Measurements from ENCODE around the gene ZNF423. TPM values are rescaled to one million over a fixed set of nuclear protein-coding genes. Genes with fewer than 3 reads are reported as not detected.

Gene ZNF423
- total and polyA plus RNA-seq, 4 donors: 1.1 to 14.8 (median 3.3) TPM

GRCh38 chr16:49632086-49632794 is 223.7 kb downstream of the ZNF423 start:
- Histone ChIP-seq H3K36me3 (ENCODE audit: control insufficient read depth in 4 of 4, insufficient read depth in 4 of 4, low read length in 4 of 4) (peaks cover 0 to 36% (median 17%) of the 10 kb centered on the region in 4 donors), H3K4me1 (ENCODE audit: control insufficient read depth in 5 of 5, insufficient read depth in 5 of 5, low read length in 5 of 5) (peaks cover 0 to 48% (median 0%) of the 10 kb centered on the region in 5 donors), H3K9me3 (ENCODE audit: control insufficient read depth in 4 of 4, insufficient read depth in 3 of 4, low read length in 3 of 4) (peaks cover 0 to 13% (median 2%) of the 10 kb centered on the region in 4 donors), H3K4me3 (no peak overlapping the region), H3K9ac (ENCODE audit: insufficient read depth in 1 of 2, low read length in 2 of 2) (peak overlapping the region in 1 of 2 donors; percentile 52), H3K27ac (ENCODE audit: low read depth in 1 of 2, low read length in 1 of 2) (no peak overlapping the region), H3K27me3 (ENCODE audit: control insufficient read depth in 3 of 3, insufficient read depth in 3 of 3, low read length in 2 of 3) (no peaks in the 10 kb centered on the region)
- no peak for TF ChIP-seq CTCF (IDR thresholded peaks at IDR 0.05; ENCODE audit: control extremely low read depth, extremely low read depth)
- DNase-seq (peak in 1 of 3 donors; percentile 2), ATAC-seq (ENCODE audit: insufficient read depth, low FRiP score) (no peak)
- WGBS, 2 donors: 83 to 90% methylated on average over 9 of the region's 9 CpGs

GRCh38 chr16:49631187-49632041 is 224.5 kb downstream of the ZNF423 start:
- Histone ChIP-seq H3K9me3 (ENCODE audit: control insufficient read depth in 4 of 4, insufficient read depth in 3 of 4, low read length in 3 of 4) (peaks cover 0 to 13% (median 2%) of the 10 kb centered on the region in 4 donors), H3K36me3 (ENCODE audit: control insufficient read depth in 4 of 4, insufficient read depth in 4 of 4, low read length in 4 of 4) (peaks cover 0 to 29% (median 13%) of the 10 kb centered on the region in 4 donors), H3K9ac (ENCODE audit: insufficient read depth in 1 of 2, low read length in 2 of 2) (peak overlapping the region in 1 of 2 donors; percentile 52), H3K4me3 (no peak overlapping the region), H3K27me3 (ENCODE audit: control insufficient read depth in 3 of 3, insufficient read depth in 3 of 3, low read length in 2 of 3) (no peaks in the 10 kb centered on the region), H3K4me1 (ENCODE audit: control insufficient read depth in 5 of 5, insufficient read depth in 5 of 5, low read length in 5 of 5) (peaks cover 0 to 47% (median under 1%) of the 10 kb centered on the region in 5 donors), H3K27ac (ENCODE audit: low read depth in 1 of 2, low read length in 1 of 2) (no peak overlapping the region)
- no peak for TF ChIP-seq CTCF (IDR thresholded peaks at IDR 0.05; ENCODE audit: control extremely low read depth, extremely low read depth)
- DNase-seq (peak; percentile 86 to 94 (median 90)), ATAC-seq (ENCODE audit: insufficient read depth, low FRiP score) (no peak)
- WGBS, 2 donors: 48 to 51% methylated on average over 5 of the region's 5 CpGs

- DNase-seq (no peak), ATAC-seq (ENCODE audit: insufficient read depth, low FRiP score) (no peak)
- Histone ChIP-seq H3K27ac (ENCODE audit: low read depth in 1 of 2, low read length in 1 of 2) (no peak overlapping the region), H3K9ac (ENCODE audit: insufficient read depth in 1 of 2, low read length in 2 of 2) (no peak overlapping the region), H3K9me3 (ENCODE audit: control insufficient read depth in 4 of 4, insufficient read depth in 3 of 4, low read length in 3 of 4) (peaks cover 0 to 13% (median 2%) of the 10 kb centered on the region in 4 donors), H3K4me1 (ENCODE audit: control insufficient read depth in 5 of 5, insufficient read depth in 5 of 5, low read length in 5 of 5) (peaks cover 0 to 52% (median 5%) of the 10 kb centered on the region in 5 donors), H3K4me3 (no peak overlapping the region), H3K27me3 (ENCODE audit: control insufficient read depth in 3 of 3, insufficient read depth in 3 of 3, low read length in 2 of 3) (no peaks in the 10 kb centered on the region), H3K36me3 (ENCODE audit: control insufficient read depth in 4 of 4, insufficient read depth in 4 of 4, low read length in 4 of 4) (peaks cover 0 to 23% (median 10%) of the 10 kb centered on the region in 4 donors)
- WGBS, 2 donors: 96 to 99% methylated on average over 4 of the region's 4 CpGs
- TF ChIP-seq CTCF (IDR thresholded peaks at IDR 0.05; ENCODE audit: control extremely low read depth, extremely low read depth): no peak
Observed at GRCh38 chr16:49630783-49631182, 225.1 kb downstream of the ZNF423 start.

All from lung (tissue), 12 donors.